A549 (cell line): ENCODE results near the gene SETD3.

Experiments
- CEBPB ChIP-seq, 2 experiments: fragments of >200 bp in 1 of 2; sonication (Bioruptor Twin) in 1 of 2; formaldehyde crosslinking in 1 of 2; IDR thresholded peaks; 2 replicates each; pipeline ENCODE4 v1.6.1; 2012 to 2016
- CHD4 ChIP-seq: fragments of 200-600 bp; sonication (generic); IDR thresholded peaks from 2 replicates; pipeline ENCODE4 v1.6.1; 2016; ENCODE audit warnings: antibody characterized with exemption, mild to moderate bottlenecking, borderline replicate concordance
- FOSB ChIP-seq: fragments of 250-450 bp; sonication (Bioruptor Pico); IDR thresholded peaks from 2 replicates; pipeline ENCODE4 v1.5.0; 2020; ENCODE audit warnings: mild to moderate bottlenecking, moderate library complexity
- MYC ChIP-seq: IDR thresholded peaks from 2 replicates; pipeline ENCODE4 v1.6.1; 2012; ENCODE audit warnings: mild to moderate bottlenecking, inconsistent platforms, low read length, improper control_type of control experiment, borderline replicate concordance
- NFE2L2 ChIP-seq: fragments of 150-350 bp; conservative IDR thresholded peaks from 2 replicates; pipeline ENCODE4 v1.6.1; 2014; ENCODE audit warnings: low read length
- POLR2A ChIP-seq: IDR thresholded peaks from 2 replicates; pipeline ENCODE4 v1.6.1; 2012; ENCODE audit warnings: mild to moderate bottlenecking, low read length
- TF ChIP-seq, protein P1 (sequence below): fragments of >200 bp; sonication (Bioruptor Twin); formaldehyde crosslinking; IDR thresholded peaks from 3 replicates; pipeline ENCODE4 v1.5.1; 2016

- no peak for TF ChIP-seq CHD4
- TF ChIP-seq, protein P1, sequence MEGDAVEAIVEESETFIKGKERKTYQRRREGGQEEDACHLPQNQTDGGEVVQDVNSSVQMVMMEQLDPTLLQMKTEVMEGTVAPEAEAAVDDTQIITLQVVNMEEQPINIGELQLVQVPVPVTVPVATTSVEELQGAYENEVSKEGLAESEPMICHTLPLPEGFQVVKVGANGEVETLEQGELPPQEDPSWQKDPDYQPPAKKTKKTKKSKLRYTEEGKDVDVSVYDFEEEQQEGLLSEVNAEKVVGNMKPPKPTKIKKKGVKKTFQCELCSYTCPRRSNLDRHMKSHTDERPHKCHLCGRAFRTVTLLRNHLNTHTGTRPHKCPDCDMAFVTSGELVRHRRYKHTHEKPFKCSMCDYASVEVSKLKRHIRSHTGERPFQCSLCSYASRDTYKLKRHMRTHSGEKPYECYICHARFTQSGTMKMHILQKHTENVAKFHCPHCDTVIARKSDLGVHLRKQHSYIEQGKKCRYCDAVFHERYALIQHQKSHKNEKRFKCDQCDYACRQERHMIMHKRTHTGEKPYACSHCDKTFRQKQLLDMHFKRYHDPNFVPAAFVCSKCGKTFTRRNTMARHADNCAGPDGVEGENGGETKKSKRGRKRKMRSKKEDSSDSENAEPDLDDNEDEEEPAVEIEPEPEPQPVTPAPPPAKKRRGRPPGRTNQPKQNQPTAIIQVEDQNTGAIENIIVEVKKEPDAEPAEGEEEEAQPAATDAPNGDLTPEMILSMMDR, result no peak
- TF ChIP-seq CEBPB (IDR thresholded peaks at IDR 0.05), result no peak
- no peak for TF ChIP-seq POLR2A
- no peak for TF ChIP-seq NFE2L2
- no peak for TF ChIP-seq MYC
- TF ChIP-seq FOSB (CRISPR knock-in tag), result no peak
Measured at GRCh38 chr14:99348816-99349614, 131.6 kb downstream of the SETD3 start.
